IMR-90 (cell line): ENCODE results near the gene MTOR. TPM values are rescaled to one million over a fixed set of nuclear protein-coding genes. Genes with fewer than 3 reads are reported as not detected.

Experiments
- ATAC-seq: fragments of 200-7000 bp; cut with Tn5 transposase; 2 replicates; pipeline ENCODE4 v1.9.1; 2020; ENCODE audit warnings: low read depth, mild to moderate bottlenecking, moderate library complexity
- BruUV-seq: library from RNA; stranded (reverse); fragments of 400-500 nt; replicated peaks from 2 replicates; lab custom pipeline; 2021; lab: Mats Ljungman, UMichigan
- CTCF ChIA-PET: fragments of 300-600 bp; formaldehyde crosslinking; extraction: SDS; loops from one replicate; lab custom pipeline; 2021; ENCODE audit warnings: antibody characterized with exemption; lab: Yijun Ruan, JAX
- POLR2A ChIA-PET: fragments of 300-600 bp; sonication (Branson Sonifier 250); formaldehyde crosslinking; loops from one replicate; lab custom pipeline; 2022; ENCODE audit warnings: antibody characterized with exemption; ENCODE audit not compliant: unreplicated experiment; lab: Charles Lee
- DNase-seq: peaks from one replicate; pipeline ENCODE4 v3.0.0; 2013
- H2AFZ ChIP-seq: replicated peaks from 2 replicates; pipeline ENCODE3; 2013; ENCODE audit warnings: low read length, mild to moderate bottlenecking; ENCODE audit not compliant: poor library complexity
- H2AK5ac ChIP-seq: 2 replicates; pipeline ENCODE4 v1.6.1; 2013; ENCODE audit warnings: low read depth, low read length, inconsistent platforms
- H2AK9ac ChIP-seq: replicated peaks from 2 replicates; pipeline ENCODE3; 2013; ENCODE audit warnings: mild to moderate bottlenecking, low read depth, low read length, moderate library complexity; ENCODE audit not compliant: poor library complexity
- H2BK120ac ChIP-seq: 2 replicates; pipeline ENCODE4 v1.6.1; 2013; ENCODE audit warnings: low read depth, low read length, inconsistent platforms
- H2BK15ac ChIP-seq: 3 replicates; pipeline ENCODE4 v1.6.1; 2013; ENCODE audit warnings: low read depth, low read length, inconsistent platforms
- H2BK20ac ChIP-seq: 2 replicates; pipeline ENCODE4 v1.6.1; 2013; ENCODE audit warnings: low read depth, mild to moderate bottlenecking, inconsistent platforms, low read length, moderate library complexity
- H2BK5ac ChIP-seq: 2 replicates; pipeline ENCODE4 v1.6.1; 2013; ENCODE audit warnings: mild to moderate bottlenecking, low read depth, low read length, inconsistent platforms; ENCODE audit not compliant: poor library complexity, severe bottlenecking
- H3K14ac ChIP-seq: replicated peaks from 2 replicates; pipeline ENCODE4 v1.6.1; 2013; ENCODE audit warnings: low read depth, low read length, inconsistent platforms
- H3K18ac ChIP-seq: 2 replicates; pipeline ENCODE4 v1.6.1; 2013; ENCODE audit warnings: low read depth, low read length, control low read depth
- H3K23ac ChIP-seq: 2 replicates; pipeline ENCODE4 v1.6.1; 2013; ENCODE audit warnings: low read depth, low read length, inconsistent platforms
- H3K27ac ChIP-seq: 2 replicates; pipeline ENCODE4 v1.5.1; 2013; ENCODE audit warnings: mild to moderate bottlenecking, control low read depth, low read length; ENCODE audit not compliant: insufficient read depth
- H3K27me3 ChIP-seq: 2 replicates; pipeline ENCODE4 v1.6.1; 2013; ENCODE audit warnings: low read length; ENCODE audit not compliant: control insufficient read depth, insufficient read depth
- H3K36me3 ChIP-seq: 2 replicates; pipeline ENCODE4 v1.6.1; 2013; ENCODE audit warnings: low read length, mixed read lengths; ENCODE audit not compliant: control insufficient read depth, insufficient read depth
- H3K4ac ChIP-seq: 2 replicates; pipeline ENCODE4 v1.6.1; 2013; ENCODE audit warnings: low read depth, low read length, inconsistent platforms
- H3K4me1 ChIP-seq: 2 replicates; pipeline ENCODE4 v1.6.1; 2013; ENCODE audit warnings: low read length, mixed read lengths; ENCODE audit not compliant: control insufficient read depth, insufficient read depth
- H3K4me2 ChIP-seq: 2 replicates; pipeline ENCODE4 v1.6.1; 2013; ENCODE audit warnings: low read depth, mild to moderate bottlenecking, control low read depth, low read length, moderate library complexity
- H3K4me3 ChIP-seq: 2 replicates; pipeline ENCODE4 v1.5.1; 2013; ENCODE audit warnings: low read depth, mild to moderate bottlenecking, control low read depth, low read length, moderate library complexity; ENCODE audit not compliant: insufficient read depth
- H3K56ac ChIP-seq: 2 replicates; pipeline ENCODE4 v1.6.1; 2013; ENCODE audit warnings: low read length, inconsistent platforms; ENCODE audit not compliant: insufficient read depth; ENCODE audit errors: extremely low read depth
- H3K79me1 ChIP-seq, 2 experiments: 2 replicates each; pipeline ENCODE4 v1.6.1; 2013; ENCODE audit warnings: low read length in 2 of 2, inconsistent platforms in 1 of 2, low read depth in 1 of 2
- H3K9ac ChIP-seq: 2 replicates; pipeline ENCODE4 v1.6.1; 2013; ENCODE audit warnings: low read depth, low read length, control low read depth
- H3K9me1 ChIP-seq: 2 replicates; pipeline ENCODE4 v1.6.1; 2013; ENCODE audit warnings: low read length, inconsistent platforms; ENCODE audit not compliant: insufficient read depth
- H3K9me3 ChIP-seq: 2 replicates; pipeline ENCODE4 v1.6.1; 2013; ENCODE audit warnings: low read length; ENCODE audit not compliant: control insufficient read depth, insufficient read depth
- H4K20me1 ChIP-seq: 2 replicates; pipeline ENCODE4 v1.6.1; 2013; ENCODE audit warnings: low read length, inconsistent platforms; ENCODE audit not compliant: insufficient read depth
- H4K5ac ChIP-seq: 2 replicates; pipeline ENCODE4 v1.6.1; 2013; ENCODE audit warnings: mild to moderate bottlenecking, low read depth, low read length, control low read depth
- H4K8ac ChIP-seq, 2 experiments: 2 replicates each; pipeline ENCODE4 v1.6.1; 2013; ENCODE audit warnings: low read depth in 2 of 2, low read length in 2 of 2, control low read depth in 1 of 2, inconsistent platforms in 1 of 2
- H4K91ac ChIP-seq: 2 replicates; pipeline ENCODE4 v1.6.1; 2013; ENCODE audit warnings: low read depth, low read length, inconsistent platforms; ENCODE audit not compliant: insufficient read depth
- CEBPB ChIP-seq: IDR thresholded peaks from 2 replicates; pipeline ENCODE4 v1.6.1; 2012; ENCODE audit warnings: low read depth, low read length, improper control_type of control experiment
- CHD1 ChIP-seq: IDR thresholded peaks from 2 replicates; pipeline ENCODE4 v1.6.1; 2012; ENCODE audit warnings: low read depth, low read length, improper control_type of control experiment
- FOS ChIP-seq: fragments of 150-350 bp; IDR thresholded peaks from 2 replicates; pipeline ENCODE4 v1.6.1; 2016; ENCODE audit warnings: low read depth, low read length
- MAFK ChIP-seq: IDR thresholded peaks from 2 replicates; pipeline ENCODE4 v1.6.1; 2012; ENCODE audit warnings: low read depth, low read length, improper control_type of control experiment
- MXI1 ChIP-seq: IDR thresholded peaks from 2 replicates; pipeline ENCODE4 v1.6.1; 2012; ENCODE audit warnings: low read depth, mild to moderate bottlenecking, low read length, moderate library complexity, borderline replicate concordance
- RCOR1 ChIP-seq: IDR thresholded peaks from 2 replicates; pipeline ENCODE4 v1.6.1; 2012; ENCODE audit warnings: mild to moderate bottlenecking, low read length, improper control_type of control experiment; ENCODE audit not compliant: insufficient replicate concordance
- WGBS, 2 experiments: methylation state at CpG; one replicate each; pipeline versions ENCODE4 v1.1.5 to v1.1.7; 2013; ENCODE audit warnings: missing lambda C conversion rate in 2 of 2; ENCODE audit not compliant: insufficient read length in 1 of 2; ENCODE audit errors: extremely low coverage in 2 of 2; 5-methylcytosine and 5-hydroxymethylcytosine counted together
- dilution Hi-C: fragments of 300-500 bp; cut with HindIII; formaldehyde crosslinking; loops from one replicate; pipeline ENCODE4 v1.14.3; 2018; ENCODE audit warnings: low sequenced_read_pairs; ENCODE audit not compliant: unreplicated experiment
- in situ Hi-C: fragments of 300-500 bp; cut with MboI; formaldehyde crosslinking; loops from 3 replicates; pipeline ENCODE4 v1.14.3; 2019; ENCODE audit warnings: low sequenced_read_pairs, inconsistent platforms, mixed read lengths
- intact Hi-C: fragments of 100-400 bp; cut with micrococcal nuclease; formaldehyde crosslinking; loops from 2 replicates; pipeline ENCODE4 v1.10.0; 2022
- polyA plus RNA-seq, 3 experiments: library from polyadenylated mRNA; depleted of rRNA; stranded (reverse); fragments of >200 nt; gene quantifications; 2 replicates each; pipeline ENCODE4 v1.2.3, GENCODE V29; 2012; ENCODE audit warnings: low replicate concordance in 1 of 3
- total RNA-seq: library from RNA; depleted of rRNA; stranded (reverse); fragments of >200 nt; gene quantifications from 2 replicates; pipeline ENCODE4 v1.2.3, GENCODE V29; 2012
- TF ChIP-seq, protein P1 (sequence below): fragments of 150-350 bp; IDR thresholded peaks from 2 replicates; pipeline ENCODE4 v1.6.1; 2016; ENCODE audit warnings: low read depth, mild to moderate bottlenecking, low read length, moderate library complexity, borderline replicate concordance

The MTOR gene
- total and polyA plus RNA-seq, 2 of the 4 experiments (the other 2 are of a cell fraction) = 19.2 to 36.7 TPM

DNA sequence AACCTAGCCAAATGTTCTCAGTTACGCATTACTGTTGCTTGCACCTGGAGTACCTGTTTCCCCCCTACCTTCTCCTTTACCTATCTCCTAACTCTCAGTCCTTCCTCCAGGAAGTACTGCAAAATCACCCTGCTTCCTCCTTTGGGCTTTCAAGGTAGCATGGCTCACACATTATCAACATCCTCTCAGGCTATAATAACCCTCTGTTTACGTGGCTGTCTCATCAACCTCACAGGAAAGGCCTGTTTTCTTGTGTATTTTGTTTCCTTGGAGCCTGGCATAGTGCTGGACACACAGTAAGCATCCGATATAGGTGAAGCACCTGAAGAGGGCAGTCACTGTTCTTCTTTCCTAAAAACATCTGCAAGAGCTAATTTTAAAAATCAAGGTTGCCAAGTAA is 105.9 kb downstream of the MTOR start:
- intact Hi-C loops (no loop called here), dilution Hi-C loops (no loop called here), in situ Hi-C loops (no loop called here)
- peaks cover 13% of the 10 kb centered on the region; the same call in 1 of the 2 replicates for H3K9me1 ChIP-seq
- H3K79me1 ChIP-seq = peaks cover 5 to 10% of the 10 kb centered on the region in 2 experiments; a peak in 3 of 4 replicates
- no peak overlapping the region for H3K18ac ChIP-seq
- H2BK120ac ChIP-seq = no peak overlapping the region
- H3K4me2 ChIP-seq = no peak overlapping the region
- ChIA-PET POLR2A (no interaction called here), CTCF (no interaction called here)
- peaks cover 5% of the 10 kb centered on the region for H3K36me3 ChIP-seq
- H2BK5ac ChIP-seq = no peak overlapping the region
- H3K14ac ChIP-seq = no peak overlapping the region
- H2BK15ac ChIP-seq = no peak overlapping the region
- TF ChIP-seq MAFK = no peak
- TF ChIP-seq CEBPB = no peak
- TF ChIP-seq FOS = no peak
- TF ChIP-seq MXI1 = no peak
- TF ChIP-seq, protein P1, sequence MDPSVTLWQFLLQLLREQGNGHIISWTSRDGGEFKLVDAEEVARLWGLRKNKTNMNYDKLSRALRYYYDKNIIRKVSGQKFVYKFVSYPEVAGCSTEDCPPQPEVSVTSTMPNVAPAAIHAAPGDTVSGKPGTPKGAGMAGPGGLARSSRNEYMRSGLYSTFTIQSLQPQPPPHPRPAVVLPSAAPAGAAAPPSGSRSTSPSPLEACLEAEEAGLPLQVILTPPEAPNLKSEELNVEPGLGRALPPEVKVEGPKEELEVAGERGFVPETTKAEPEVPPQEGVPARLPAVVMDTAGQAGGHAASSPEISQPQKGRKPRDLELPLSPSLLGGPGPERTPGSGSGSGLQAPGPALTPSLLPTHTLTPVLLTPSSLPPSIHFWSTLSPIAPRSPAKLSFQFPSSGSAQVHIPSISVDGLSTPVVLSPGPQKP = no peak
- no peak for TF ChIP-seq CHD1
- no peak for TF ChIP-seq RCOR1
- no peak overlapping the region for H4K91ac ChIP-seq
- no TSS peak for BruUV-seq
- 100% methylated on average over 1 of the region's 3 CpGs; no CpG with 5 or more reads in 1 of the 2 experiments for WGBS, 2 experiments
- no peak overlapping the region for H3K4ac ChIP-seq
- peaks cover 16% of the 10 kb centered on the region for H3K4me1 ChIP-seq
- H3K27me3 ChIP-seq = no peaks in the 10 kb centered on the region
- no peak overlapping the region for H2AK9ac ChIP-seq
- no peak overlapping the region for H2AK5ac ChIP-seq
- H4K5ac ChIP-seq = no peak overlapping the region
- no peak overlapping the region for H3K56ac ChIP-seq
- H4K8ac ChIP-seq = no peak overlapping the region
- H2AFZ ChIP-seq = no peak overlapping the region
- DNase-seq = no peak
- no peak for ATAC-seq
- H3K9me3 ChIP-seq = no peaks in the 10 kb centered on the region
- H3K4me3 ChIP-seq = no peak overlapping the region
- H2BK20ac ChIP-seq = no peak overlapping the region
- no peak overlapping the region for H3K27ac ChIP-seq
- H3K23ac ChIP-seq = no peak overlapping the region
- H4K20me1 ChIP-seq = peaks cover 4% of the 10 kb centered on the region; the same call in 1 of the 2 replicates
- no peak overlapping the region for H3K9ac ChIP-seq
